ENCODE measurements around the gene OGG1. TPM values are rescaled to one million over a fixed set of nuclear protein-coding genes. Genes with fewer than 3 reads are reported as not detected.

OGG1 gene
- total RNA-seq, 1 experiment from 2014 or later: 35.0 TPM

DNA sequence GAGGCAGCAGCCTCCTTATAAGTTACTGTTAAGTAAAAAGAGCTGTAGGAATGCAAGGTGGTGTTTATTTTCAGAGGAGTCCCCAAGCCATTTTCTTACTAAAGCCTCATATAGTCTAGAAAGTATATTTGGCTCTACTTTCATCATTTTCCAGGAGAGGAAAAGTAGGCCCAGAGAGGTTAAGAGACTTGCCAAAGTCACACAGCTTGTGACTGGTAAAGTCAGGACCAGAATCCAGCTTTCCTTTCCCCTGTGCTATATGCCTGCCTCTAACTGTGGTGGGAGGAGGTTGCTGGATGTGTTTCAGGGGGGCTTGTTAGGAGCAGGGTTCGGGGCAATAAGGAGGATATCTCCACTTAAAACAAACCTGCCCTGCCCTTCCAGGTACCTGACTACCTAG, 7.2 kb upstream of the OGG1 start:
- Histone ChIP-seq H3K4me3 (no peak overlapping the region), H3K27me3 (no peaks in the 10 kb centered on the region), H3K27ac (no peak overlapping the region), H3K4me1 (no peaks in the 10 kb centered on the region), H3K9me3 (replicated peaks) (no peaks in the 10 kb centered on the region), H3K36me3 (peaks cover 81% of the 10 kb centered on the region)
- no peak for DNase-seq

DNA sequence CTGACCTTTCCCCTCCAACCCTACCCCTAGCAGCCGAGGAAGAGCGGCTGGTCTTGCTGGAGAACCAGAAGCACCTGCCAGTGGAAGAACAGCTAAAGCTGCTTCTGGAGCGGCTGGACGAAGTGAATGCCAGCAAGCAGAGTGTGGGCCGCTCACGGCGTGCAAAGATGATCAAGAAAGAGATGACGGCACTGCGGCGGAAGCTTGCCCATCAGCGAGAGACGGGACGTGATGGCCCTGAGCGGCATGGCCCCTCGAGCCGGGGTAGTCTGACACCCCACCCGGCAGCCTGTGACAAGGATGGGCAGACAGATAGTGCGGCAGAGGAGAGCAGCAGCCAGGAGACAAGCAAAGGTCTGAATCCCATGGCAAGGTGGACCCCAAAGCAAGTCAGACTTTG, 6.2 kb upstream of the OGG1 start:
- H3K27ac ChIP-seq: no peak overlapping the region
- H3K4me3 ChIP-seq: no peak overlapping the region
- H3K9me3 ChIP-seq (replicated peaks): no peaks in the 10 kb centered on the region
- H3K27me3 ChIP-seq: no peaks in the 10 kb centered on the region
- no peak for DNase-seq
- peaks cover 77% of the 10 kb centered on the region for H3K36me3 ChIP-seq
- no peaks in the 10 kb centered on the region for H3K4me1 ChIP-seq

DNA sequence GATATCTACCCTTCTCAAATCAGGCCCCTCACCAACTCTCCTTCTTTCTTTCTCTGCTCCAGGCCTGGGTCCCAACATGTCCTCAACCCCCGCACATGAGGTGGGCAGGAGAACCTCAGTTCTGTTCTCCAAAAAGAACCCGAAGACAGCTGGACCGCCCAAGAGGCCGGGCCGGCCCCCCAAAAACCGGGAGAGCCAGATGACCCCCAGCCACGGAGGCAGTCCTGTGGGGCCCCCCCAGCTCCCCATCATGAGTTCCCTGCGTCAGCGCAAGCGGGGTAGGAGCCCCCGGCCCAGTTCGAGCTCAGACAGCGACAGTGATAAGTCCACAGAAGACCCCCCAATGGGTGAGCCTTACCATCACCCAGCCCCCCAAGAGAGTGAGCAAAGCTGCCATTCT, 5.6 kb upstream of the OGG1 start:
- Histone ChIP-seq H3K27ac (no peak overlapping the region), H3K27me3 (no peaks in the 10 kb centered on the region)

DNA sequence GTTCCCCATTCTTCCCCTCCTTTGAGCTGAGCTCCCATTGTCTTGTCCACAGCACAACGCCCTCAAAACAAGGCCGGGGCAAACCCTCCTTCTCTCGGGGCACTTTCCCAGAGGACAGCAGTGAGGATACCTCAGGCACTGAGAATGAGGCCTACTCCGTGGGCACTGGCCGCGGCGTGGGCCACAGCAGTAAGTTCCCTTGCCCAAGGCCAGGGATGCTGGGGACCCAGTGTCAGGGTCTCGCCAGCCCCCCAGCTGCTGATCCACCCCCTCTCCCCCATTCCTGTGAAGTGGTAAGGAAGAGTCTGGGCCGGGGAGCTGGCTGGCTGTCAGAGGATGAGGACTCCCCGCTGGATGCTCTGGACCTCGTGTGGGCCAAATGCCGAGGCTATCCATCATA, 4.2 kb upstream of the OGG1 start:
- no peaks in the 10 kb centered on the region for H3K4me1 ChIP-seq
- no peaks in the 10 kb centered on the region for H3K9me3 ChIP-seq (replicated peaks)
- H3K27ac ChIP-seq: no peak overlapping the region
- H3K36me3 ChIP-seq: peaks cover 59% of the 10 kb centered on the region
- no peaks in the 10 kb centered on the region for H3K27me3 ChIP-seq
- DNase-seq: no peak
- H3K4me3 ChIP-seq: no peak overlapping the region

More for the DNA sequence above, 5.6 kb upstream of the OGG1 start:
- no peak for DNase-seq
- H3K4me3 ChIP-seq: no peak overlapping the region
- H3K4me1 ChIP-seq: no peaks in the 10 kb centered on the region
- H3K9me3 ChIP-seq (replicated peaks): no peaks in the 10 kb centered on the region
- H3K36me3 ChIP-seq: peaks cover 71% of the 10 kb centered on the region

DNA sequence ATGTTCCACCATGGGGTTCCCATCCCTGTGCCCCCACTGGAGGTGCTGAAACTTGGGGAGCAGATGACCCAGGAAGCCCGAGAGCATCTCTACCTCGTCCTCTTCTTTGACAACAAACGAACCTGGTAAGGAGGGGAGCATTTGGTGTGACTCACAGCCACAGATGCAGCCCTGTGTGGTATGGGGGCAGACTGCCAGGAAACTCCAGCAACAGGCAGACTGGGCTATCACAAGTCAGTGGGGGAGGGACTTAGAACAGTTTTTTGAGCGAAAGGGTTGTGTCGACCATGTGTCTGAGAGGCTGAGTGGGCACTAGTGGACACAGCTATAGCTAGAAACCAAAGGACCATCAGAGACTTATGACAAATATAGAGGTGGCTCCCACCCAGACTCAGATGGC, 3.4 kb upstream of the OGG1 start:
- H3K36me3 ChIP-seq: peaks cover 50% of the 10 kb centered on the region
- no peak for DNase-seq

DNA sequence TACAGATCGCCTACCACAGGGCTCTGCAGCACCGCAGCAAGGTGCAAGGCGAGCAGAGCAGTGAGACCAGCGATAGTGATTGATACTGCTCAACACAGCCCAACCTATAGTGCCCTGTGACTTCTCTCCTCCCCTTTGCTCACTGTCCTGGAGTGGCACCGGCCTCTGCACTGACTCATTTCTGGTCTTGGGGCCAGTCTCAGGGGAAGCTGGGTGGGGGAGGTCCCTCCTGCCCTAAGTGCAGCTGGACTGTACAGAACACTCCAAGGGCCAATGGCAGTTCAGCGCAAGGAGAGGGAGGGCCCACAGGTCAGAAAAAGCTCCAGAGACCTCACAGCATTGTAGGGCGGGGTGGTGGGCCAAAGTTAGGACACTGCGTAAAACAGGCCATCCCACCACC, 2.5 kb upstream of the OGG1 start:
- Histone ChIP-seq H3K4me3 (no peak overlapping the region), H3K4me1 (no peaks in the 10 kb centered on the region), H3K9me3 (replicated peaks) (no peaks in the 10 kb centered on the region), H3K27ac (no peak overlapping the region), H3K36me3 (peaks cover 48% of the 10 kb centered on the region), H3K27me3 (no peaks in the 10 kb centered on the region)
- DNase-seq: no peak

More for the DNA sequence above, 3.4 kb upstream of the OGG1 start:
- no peaks in the 10 kb centered on the region for H3K9me3 ChIP-seq (replicated peaks)
- no peak overlapping the region for H3K4me3 ChIP-seq
- no peak overlapping the region for H3K27ac ChIP-seq
- H3K4me1 ChIP-seq: no peaks in the 10 kb centered on the region
- no peaks in the 10 kb centered on the region for H3K27me3 ChIP-seq

DNA sequence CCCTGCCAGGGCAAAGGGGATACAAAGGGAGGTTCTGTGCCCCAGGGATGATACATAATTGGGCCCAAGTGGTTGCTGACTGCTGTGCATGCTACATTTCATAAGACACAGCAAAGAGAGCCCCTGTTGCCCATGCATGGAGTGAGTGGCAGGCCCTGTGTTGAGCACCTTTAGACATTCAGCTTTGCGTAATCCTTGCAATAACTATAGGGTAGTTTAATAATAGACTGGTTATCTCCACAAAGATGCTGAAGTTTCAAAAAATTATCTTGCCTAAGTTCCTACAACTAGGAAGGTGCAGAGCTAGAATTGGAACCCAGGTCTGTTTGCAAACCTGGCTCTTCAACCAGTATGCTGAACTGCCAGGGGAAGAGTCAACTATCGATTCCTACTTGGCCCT, 1.7 kb upstream of the OGG1 start:
- Histone ChIP-seq H3K27me3 (no peaks in the 10 kb centered on the region), H3K9me3 (replicated peaks) (no peaks in the 10 kb centered on the region), H3K27ac (no peak overlapping the region), H3K4me3 (no peak overlapping the region), H3K4me1 (no peaks in the 10 kb centered on the region), H3K36me3 (peaks cover 40% of the 10 kb centered on the region)
- no peak for DNase-seq

DNA sequence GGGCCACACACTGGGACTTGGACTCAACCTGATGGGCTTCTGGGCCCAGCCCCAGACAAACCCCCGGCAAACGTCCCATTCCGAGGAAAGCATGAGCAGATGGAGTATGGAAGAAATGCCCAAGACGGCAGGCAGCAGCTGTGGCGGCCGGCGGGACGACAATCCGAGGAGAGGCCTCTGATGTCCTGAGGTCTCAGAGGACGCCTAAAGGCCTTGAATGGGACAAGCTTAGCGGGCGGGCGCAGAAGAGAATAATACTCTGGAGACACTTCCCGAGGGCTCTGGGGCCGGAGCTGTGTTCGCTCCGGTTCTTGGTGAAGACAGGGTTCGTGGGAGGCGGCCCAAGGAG, 482 bp upstream of the OGG1 start:
- DNase-seq: peak in 1 of 2 experiments; percentile 69
- Histone ChIP-seq H3K36me3 (peaks cover 28% of the 10 kb centered on the region), H3K27ac (peak overlapping the region; percentile 78), H3K4me1 (no peaks in the 10 kb centered on the region), H3K4me3 (peak overlapping the region; percentile 66), H3K9me3 (replicated peaks) (no peaks in the 10 kb centered on the region), H3K27me3 (no peaks in the 10 kb centered on the region)

DNA sequence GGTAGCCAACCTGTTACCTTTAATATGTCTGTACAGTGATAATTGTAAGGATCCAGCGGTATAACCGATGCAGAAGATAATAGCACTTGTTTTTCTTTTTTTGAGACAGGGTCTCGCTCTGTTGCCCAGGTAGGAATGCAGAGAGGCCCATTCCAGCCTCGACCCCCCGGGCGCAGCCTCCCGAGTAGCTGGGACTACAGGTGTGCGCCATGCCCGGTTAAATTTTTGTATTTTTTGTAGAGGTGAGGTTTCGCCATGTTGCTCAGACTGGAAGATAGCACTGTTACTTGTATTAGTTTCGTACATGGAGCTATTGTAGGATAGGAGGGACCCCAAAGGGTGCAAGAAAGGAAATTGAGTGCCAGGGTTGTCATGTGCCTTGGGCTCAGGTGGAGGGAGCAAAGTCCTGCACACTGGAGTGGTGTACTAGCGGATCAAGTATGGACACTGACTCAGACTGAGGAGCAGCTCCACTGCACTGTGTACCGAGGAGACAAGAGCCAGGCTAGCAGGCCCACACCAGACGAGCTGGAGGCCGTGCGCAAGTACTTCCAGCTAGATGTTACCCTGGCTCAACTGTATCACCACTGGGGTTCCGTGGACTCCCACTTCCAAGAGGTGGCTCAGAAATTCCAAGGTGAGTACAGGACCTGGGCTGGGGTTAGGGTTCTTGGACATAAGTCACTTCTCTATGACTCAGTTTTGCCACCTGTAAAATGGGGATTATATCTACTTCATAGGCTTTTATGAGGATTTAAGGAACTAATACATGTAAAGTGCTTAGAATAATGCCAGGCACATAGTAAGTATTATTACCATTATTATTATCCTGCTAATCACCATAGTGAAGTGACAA, 1.0 kb downstream of the OGG1 start:
- H3K4me3 ChIP-seq: peak overlapping the region; percentile 66
- H3K27me3 ChIP-seq: no peaks in the 10 kb centered on the region
- peaks cover 20% of the 10 kb centered on the region for H3K36me3 ChIP-seq
- H3K27ac ChIP-seq: peak overlapping the region; percentile 78; the same call in 1 of the 2 replicates
- DNase-seq: peak in 1 of 2 experiments; percentile 29
- H3K9me3 ChIP-seq (replicated peaks): no peaks in the 10 kb centered on the region
- H3K4me1 ChIP-seq: no peaks in the 10 kb centered on the region

DNA sequence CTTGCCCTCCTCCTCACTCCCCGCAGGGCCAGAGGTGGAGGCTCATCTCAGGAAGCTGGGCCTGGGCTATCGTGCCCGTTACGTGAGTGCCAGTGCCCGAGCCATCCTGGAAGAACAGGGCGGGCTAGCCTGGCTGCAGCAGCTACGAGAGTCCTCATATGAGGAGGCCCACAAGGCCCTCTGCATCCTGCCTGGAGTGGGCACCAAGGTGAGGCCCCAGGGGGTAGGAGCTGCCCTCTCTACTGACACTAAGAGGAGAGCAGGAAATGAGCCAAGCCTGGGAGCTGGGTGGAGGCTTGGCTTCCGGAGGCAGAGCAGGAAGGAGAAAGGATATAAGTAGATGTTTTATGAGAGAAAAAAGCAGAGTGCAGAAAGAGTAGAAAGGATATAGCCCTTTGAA, 4.9 kb downstream of the OGG1 start:
- no peak overlapping the region for H3K4me3 ChIP-seq
- no peaks in the 10 kb centered on the region for H3K27me3 ChIP-seq
- no peak for DNase-seq
- H3K27ac ChIP-seq: no peak overlapping the region
- H3K4me1 ChIP-seq: no peaks in the 10 kb centered on the region
- no peaks in the 10 kb centered on the region for H3K9me3 ChIP-seq (replicated peaks)
- H3K36me3 ChIP-seq: peaks cover 23% of the 10 kb centered on the region

DNA sequence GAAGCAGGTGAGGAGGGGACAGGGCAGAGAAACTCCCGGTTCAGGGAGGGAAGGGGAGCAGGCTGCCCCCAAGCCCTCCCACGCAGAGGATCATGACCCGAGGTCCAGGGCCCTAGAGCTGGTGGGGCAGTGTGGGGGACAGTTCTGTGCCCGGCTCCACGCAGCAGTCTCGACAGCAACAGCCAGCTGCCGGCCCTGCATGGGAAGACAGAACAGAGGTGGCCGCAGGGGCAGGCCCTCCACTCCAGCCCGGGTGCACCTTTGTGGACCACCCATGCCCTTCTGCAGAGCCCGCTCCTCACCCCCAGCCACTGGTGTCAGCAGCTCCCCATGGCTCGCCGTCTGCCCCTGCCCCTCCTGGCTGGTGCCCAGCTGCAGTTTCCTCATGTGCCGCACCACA, 7.7 kb downstream of the OGG1 start:
- H3K27me3 ChIP-seq: no peaks in the 10 kb centered on the region
- H3K4me1 ChIP-seq: no peaks in the 10 kb centered on the region
- DNase-seq: no peak
- no peak overlapping the region for H3K4me3 ChIP-seq
- peaks cover 19% of the 10 kb centered on the region for H3K36me3 ChIP-seq
- no peaks in the 10 kb centered on the region for H3K9me3 ChIP-seq (replicated peaks)
- no peak overlapping the region for H3K27ac ChIP-seq

DNA sequence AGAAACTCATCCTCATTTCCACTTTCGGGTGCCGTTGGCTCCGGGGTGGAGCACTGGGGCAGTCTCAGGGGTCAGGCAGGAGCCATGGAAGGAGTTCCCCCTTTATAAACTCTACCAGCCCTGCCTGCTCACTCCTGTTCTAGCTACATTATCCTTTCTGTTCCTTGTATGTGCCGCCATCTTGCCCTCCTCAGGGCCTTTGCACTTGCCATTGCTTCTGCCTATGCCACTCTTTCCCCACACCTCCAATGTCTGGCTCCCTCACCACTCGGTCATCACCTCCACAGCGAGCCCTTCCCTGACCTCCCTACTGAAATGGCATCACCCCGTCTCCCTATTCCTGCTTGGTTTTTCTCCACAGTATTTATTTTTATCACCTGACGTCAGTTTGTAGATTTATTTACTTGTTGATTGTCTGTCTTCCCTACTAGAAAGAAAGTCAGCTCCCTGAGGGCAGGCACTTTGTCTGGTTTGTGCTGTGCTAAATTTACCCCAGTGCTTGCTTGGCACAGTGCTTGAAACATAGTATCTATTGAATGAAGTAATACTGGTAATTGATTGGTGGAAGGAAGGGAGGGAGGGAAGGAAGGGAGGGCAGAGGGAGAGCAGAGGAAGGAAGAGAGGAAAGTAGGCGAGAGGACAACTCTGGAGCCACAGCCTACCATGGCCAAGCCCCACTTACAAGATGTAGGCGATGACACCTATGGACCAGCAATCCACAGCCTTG, 11.2 kb downstream of the OGG1 start:
- no peaks in the 10 kb centered on the region for H3K4me1 ChIP-seq
- H3K27me3 ChIP-seq: no peaks in the 10 kb centered on the region
- no peak for DNase-seq
- peaks cover 13% of the 10 kb centered on the region for H3K36me3 ChIP-seq
- no peaks in the 10 kb centered on the region for H3K9me3 ChIP-seq (replicated peaks)
- no peak overlapping the region for H3K4me3 ChIP-seq
- H3K27ac ChIP-seq: no peak overlapping the region

DNA sequence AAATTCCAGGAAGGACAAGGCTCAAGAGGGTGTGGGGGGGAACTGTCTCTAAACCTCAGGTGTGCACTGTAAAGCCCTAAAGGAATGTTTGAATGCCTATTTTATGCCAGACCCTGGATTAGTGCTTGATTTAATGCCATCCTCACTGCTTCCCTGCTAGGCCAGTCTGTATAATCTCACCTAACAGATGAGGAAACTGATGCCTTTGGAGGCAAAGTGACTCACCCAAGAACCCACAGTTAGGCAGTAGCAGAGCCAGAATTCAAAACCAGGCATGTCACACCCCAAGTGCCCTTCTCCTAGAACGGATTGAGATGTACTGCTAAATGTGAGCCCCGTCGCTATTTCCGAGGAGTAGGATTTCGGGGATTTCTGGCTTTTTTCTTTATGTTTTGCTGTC, 12.2 kb downstream of the OGG1 start:
- no peak for DNase-seq
- Histone ChIP-seq H3K27ac (no peak overlapping the region), H3K9me3 (replicated peaks) (no peaks in the 10 kb centered on the region), H3K27me3 (no peaks in the 10 kb centered on the region), H3K4me3 (no peak overlapping the region), H3K36me3 (peaks cover 8% of the 10 kb centered on the region), H3K4me1 (no peaks in the 10 kb centered on the region)

DNA sequence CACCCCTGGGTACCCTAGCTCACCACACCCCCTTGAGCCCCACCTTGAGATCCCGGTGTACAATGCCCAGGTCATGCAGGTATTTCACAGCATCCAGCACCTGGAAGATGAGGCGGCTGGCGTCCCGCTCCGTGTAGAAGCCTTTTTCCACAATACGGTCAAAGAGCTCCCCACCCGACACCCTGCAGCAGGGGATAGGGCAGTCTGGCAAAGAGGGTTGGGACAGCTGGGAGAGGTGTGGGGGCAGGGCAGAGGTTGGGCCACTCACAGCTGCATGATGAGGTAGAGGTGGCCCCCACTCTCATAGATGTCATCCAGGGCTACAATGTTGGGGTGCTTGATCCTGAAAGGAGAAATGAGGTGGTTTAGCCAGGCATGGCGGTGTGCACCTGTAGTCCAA, 13.1 kb downstream of the OGG1 start:
- Histone ChIP-seq H3K4me1 (no peaks in the 10 kb centered on the region), H3K36me3 (peaks cover 5% of the 10 kb centered on the region), H3K4me3 (no peak overlapping the region), H3K27me3 (no peaks in the 10 kb centered on the region), H3K9me3 (replicated peaks) (no peaks in the 10 kb centered on the region), H3K27ac (no peak overlapping the region)
- DNase-seq: no peak

DNA sequence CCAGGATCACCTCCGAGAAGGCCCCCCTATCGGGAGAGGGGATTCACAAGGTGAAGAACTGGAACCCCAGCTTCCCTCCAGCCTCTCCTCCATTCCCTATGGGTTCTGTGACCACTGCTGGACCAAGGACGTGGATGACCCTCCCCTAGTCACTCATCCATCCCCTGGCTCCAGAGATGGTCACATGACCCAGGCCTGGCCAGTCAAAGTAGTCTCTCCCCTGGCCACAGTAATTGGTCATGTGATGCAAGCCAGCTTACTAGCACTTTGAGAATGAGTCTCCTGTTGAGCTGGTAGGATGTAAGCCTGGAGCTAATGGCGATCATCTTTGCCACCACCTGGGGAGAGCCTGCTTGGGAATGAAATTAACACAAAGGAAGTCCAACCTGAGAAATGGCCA, 16.1 kb downstream of the OGG1 start:
- Histone ChIP-seq H3K27ac (no peak overlapping the region), H3K4me3 (no peak overlapping the region), H3K4me1 (no peaks in the 10 kb centered on the region)

More for the DNA sequence above, 16.1 kb downstream of the OGG1 start:
- Histone ChIP-seq H3K27me3 (no peaks in the 10 kb centered on the region), H3K36me3 (no peaks in the 10 kb centered on the region), H3K9me3 (replicated peaks) (no peaks in the 10 kb centered on the region)
- DNase-seq: no peak
